Activated CD4-positive, alpha-beta T cell treated with anti-CD3 and anti-CD28 coated beads, Interleukin-2, amount 50 U/mL, for 4 hours (primary cell): Measurements from ENCODE around the gene ARSK.

Source experiments
- DNase-seq, 2 experiments: peaks; one replicate each; pipeline ENCODE4 v3.0.0-alpha.2; 2020

The ARSK gene

GRCh38 chr5:95554647-95555548, at the start of gene ARSK, which contains the start of gene SKIC3:
TSS of gene ARSK (plus strand) at chr5:95555101. CDS start at chr5:95555279, 178 bp downstream.
TSS of gene SKIC3 (minus strand) at chr5:95554977. CDS start at chr5:95547150, 7,827 bp downstream.
- peak; percentile 85 to 88 for DNase-seq

- no peak for DNase-seq
These were observed 46.4 kb upstream of the ARSK start for GRCh38 chr5:95508550-95508949.

GRCh38 chr5:95511606-95512005, 43.3 kb upstream of the ARSK start:
- no peak for DNase-seq

GRCh38 chr5:95518417-95518816, 36.5 kb upstream of the ARSK start:
- DNase-seq: no peak

- no peak for DNase-seq
These were observed 35.8 kb upstream of the ARSK start for GRCh38 chr5:95519151-95519550.

GRCh38 chr5:95519681-95520080, 35.2 kb upstream of the ARSK start:
- no peak for DNase-seq

- no peak for DNase-seq
These were observed 34.7 kb upstream of the ARSK start for GRCh38 chr5:95520206-95520605.

- no peak for DNase-seq
These were observed 30.5 kb upstream of the ARSK start for GRCh38 chr5:95524423-95524822.

- no peak for DNase-seq
These were observed 28.0 kb upstream of the ARSK start for GRCh38 chr5:95526871-95527270.

GRCh38 chr5:95528565-95528964, 26.3 kb upstream of the ARSK start:
- no peak for DNase-seq

GRCh38 chr5:95530416-95530815, 24.5 kb upstream of the ARSK start:
- DNase-seq: no peak

- no peak for DNase-seq
These were observed 23.4 kb upstream of the ARSK start for GRCh38 chr5:95531491-95531890.

- DNase-seq: no peak
These were observed 22.5 kb upstream of the ARSK start for GRCh38 chr5:95532415-95532814.

- DNase-seq: no peak
These were observed 21.8 kb upstream of the ARSK start for GRCh38 chr5:95533106-95533505.

- no peak for DNase-seq
These were observed 21.1 kb upstream of the ARSK start for GRCh38 chr5:95533761-95534160.

GRCh38 chr5:95537501-95537900, 17.4 kb upstream of the ARSK start:
- DNase-seq: no peak

- DNase-seq: no peak
These were observed 11.7 kb upstream of the ARSK start for GRCh38 chr5:95543017-95543705.

GRCh38 chr5:95549030-95549429, 5.9 kb upstream of the ARSK start:
- DNase-seq: no peak

- DNase-seq: no peak
These were observed 612 bp upstream of the ARSK start for GRCh38 chr5:95554331-95554646.

GRCh38 chr5:95555553-95555952, 652 bp downstream of the ARSK start:
- no peak for DNase-seq

GRCh38 chr5:95557841-95558240, 2.9 kb downstream of the ARSK start:
- DNase-seq: no peak

GRCh38 chr5:95562282-95562681, 7.4 kb downstream of the ARSK start:
- DNase-seq: no peak

GRCh38 chr5:95563367-95563766, 8.5 kb downstream of the ARSK start:
- DNase-seq: no peak

GRCh38 chr5:95564450-95564849, 9.5 kb downstream of the ARSK start:
- no peak for DNase-seq
